ENCODE data around the gene PSME3. TPM values are rescaled to one million over a fixed set of nuclear protein-coding genes. Genes with fewer than 3 reads are reported as not detected.
A peak's percentile ranks its signal among the peaks of the same experiment; 100 is the strongest.

The PSME3 gene
- total and polyA plus RNA-seq, 2 of the 13 experiments (the other 11 are each of a cell fraction or from before 2014, with no cell fraction given) = 66.3 to 135 TPM

GRCh38 chr17:42843358-42843934, 10.2 kb downstream of the PSME3 start:
- 62% methylated on average over 6 of the region's 6 CpGs for WGBS (ENCODE audit: low lambda C conversion rate)
- Histone ChIP-seq H3K4me3 (replicated peaks in 1 of 3; ENCODE audit: insufficient read depth in 1 of 3, low read depth in 2 of 3, low read length in 3 of 3) (no peak overlapping the region), H2AFZ (ENCODE audit: low read length) (no peak overlapping the region), H3K27me3 (ENCODE audit: control insufficient read depth in 1 of 2, insufficient read depth in 2 of 2, low read length in 2 of 2) (no peaks in the 10 kb centered on the region), H3K27ac (ENCODE audit: extremely low read length, insufficient read depth, low read length) (no peak overlapping the region), H4K20me1 (ENCODE audit: insufficient read depth, low read length) (no peaks in the 10 kb centered on the region), H3K9ac (ENCODE audit: insufficient read depth, low read depth, low read length) (no peak overlapping the region), H3K79me2 (ENCODE audit: insufficient read depth, low read length) (no peaks in the 10 kb centered on the region), H3K4me2 (ENCODE audit: low read depth, low read length) (no peak overlapping the region), H3K36me3 (replicated peaks in 1 of 2; ENCODE audit: control insufficient read depth in 1 of 2, insufficient read depth in 2 of 2, low read length in 2 of 2) (peaks cover 42 to 66% of the 10 kb centered on the region in 2 experiments), H3K4me1 (ENCODE audit: insufficient read depth, low read length) (peaks cover 11% of the 10 kb centered on the region; the same call in 1 of the 2 replicates), H3K9me3 (ENCODE audit: low read length) (no peaks in the 10 kb centered on the region)
- peak; percentile 71 for ATAC-seq
- DNase-seq (ENCODE audit: low spot score) = peak; percentile 73
- FAIRE-seq = peak; percentile 89
- intact Hi-C loops (cut with micrococcal nuclease; ENCODE audit: unreplicated experiment) (loop anchor here (1.0 to 5.0 kb wide), 3 partner anchors 86 to 139 kb away; partner anchors contain the start of genes PTGES3L and RUNDC1), in situ Hi-C loops (cut with HindIII; ENCODE audit: extremely low pct_ligation_motif_present, low pct_unique_long_range_greater_than_20kb) (loop anchor here (5.0 to 10.0 kb wide), 2 partner anchors 84 to 141 kb away; partner anchors contain the start of genes PTGES3L and RUNDC1)
- ChIA-PET CTCF (ENCODE audit: low intra/inter-chr PET ratio, low total read pairs) (interaction anchor here (1.5 to 3.6 kb wide), 5 partner anchors 86 to 155 kb away, joined by 5 to 68 read pairs (median 6); partner anchors contain the start of gene RPL27), POLR2A (interaction anchor here (0.8 to 5.0 kb wide), 7 partner anchors 10 to 155 kb away, joined by 3 to 39 read pairs (median 8); partner anchors contain the start of genes BECN1, PSME3 and RPL27)
- no TSS peak for BruUV-seq (replicated peaks)
- TF ChIP-seq ZFP90 (CRISPR knock-in tag; IDR thresholded peaks at IDR 0.05; ENCODE audit: borderline replicate concordance) = peak; percentile 36; the same call in 1 of the 2 replicates
- TF ChIP-seq ZNF609 (CRISPR knock-in tag; IDR thresholded peaks at IDR 0.05; ENCODE audit: borderline replicate concordance) = no peak
- TF ChIP-seq PITX1 (CRISPR knock-in tag; IDR thresholded peaks at IDR 0.05) = no peak
- 0 out of 2 replicates have a peak, but pooled peaks have one; percentile 36 for TF ChIP-seq KLF6 (CRISPR knock-in tag; IDR thresholded peaks at IDR 0.05)
- no peak for TF ChIP-seq GZF1 (CRISPR knock-in tag; IDR thresholded peaks at IDR 0.05)
- peak; percentile 47; the same call in 1 of the 2 replicates for TF ChIP-seq SMAD3 (CRISPR knock-in tag; IDR thresholded peaks at IDR 0.05)
- peak; percentile 24; the same call in 1 of the 2 replicates for TF ChIP-seq SOX5 (CRISPR knock-in tag; IDR thresholded peaks at IDR 0.05; ENCODE audit: borderline replicate concordance)
- no peak for TF ChIP-seq ARNT (IDR thresholded peaks at IDR 0.05)
- TF ChIP-seq HNF4G (IDR thresholded peaks at IDR 0.05; ENCODE audit: borderline replicate concordance, low read depth, low read length) = no peak
- TF ChIP-seq HNF4G (CRISPR knock-in tag; IDR thresholded peaks at IDR 0.05; ENCODE audit: borderline replicate concordance, low read depth) = peak; percentile 44; the same call in 1 of the 2 replicates
- peak; percentile 78 for TF ChIP-seq ZBTB33 (CRISPR knock-in tag; IDR thresholded peaks at IDR 0.05)
- 0 out of 2 replicates have a peak, but pooled peaks have one; percentile 48 for TF ChIP-seq ZNF501 (CRISPR knock-in tag; IDR thresholded peaks at IDR 0.05)
- peak; percentile 77 for TF ChIP-seq HNF1B (CRISPR knock-in tag; IDR thresholded peaks at IDR 0.05)
- 0 out of 2 replicates have a peak, but pooled peaks have one; percentile 29 for TF ChIP-seq GATAD2A (CRISPR knock-in tag; IDR thresholded peaks at IDR 0.05)

All from HepG2 (cell line).